ENCODE measurements around the gene OGT. TPM values are rescaled to one million over a fixed set of nuclear protein-coding genes. Genes with fewer than 3 reads are reported as not detected.
A peak's percentile ranks its signal among the peaks of the same experiment; 100 is the strongest.

OGT gene
- total RNA-seq (2013; cell fraction: nucleolus; rRNA removed): 1,605 and 1,665 TPM in 2 replicates
- 111 and 121 TPM in 2 replicates for total RNA-seq (2014; rRNA removed)
- 103 and 109 TPM in 2 replicates for total RNA-seq (2014; rRNA removed; fragmentation: Illumina TruSeq; extraction: Trizol)
- total RNA-seq (2021): 150 and 163 TPM in 2 replicates
- polyA plus RNA-seq (2011; ENCODE audit: low read depth): 105 TPM
- polyA plus RNA-seq (2011; rRNA removed): 638 and 671 TPM in 2 replicates
- 393 and 417 TPM in 2 replicates for polyA plus RNA-seq (2011; cell fraction: cytosol; rRNA removed)
- 2,850 and 3,821 TPM in 2 replicates for polyA plus RNA-seq (2011; cell fraction: nucleus; rRNA removed)
- 117 and 123 TPM in 2 replicates for polyA plus RNA-seq (2012)
- 142 and 188 TPM in 2 replicates for polyA plus RNA-seq (2014; fragmentation: Illumina TruSeq; extraction: Trizol)
- polyA plus RNA-seq (2014; fragmentation: Nextera tagmentation; extraction: Ambion mirVana): 10 to 100 TPM; 38.2 to 43.8 TPM
- 176 and 192 TPM in 2 replicates for polyA plus RNA-seq (2014; rRNA removed)
- polyA plus RNA-seq (2016; fragmentation: Nextera tagmentation; extraction: Ambion mirVana): 10 to 100 TPM; 45.0 to 50.2 TPM
- polyA minus RNA-seq (2011; rRNA and poly(A)+ RNA removed): 422 and 572 TPM in 2 replicates
- 94.5 and 106 TPM in 2 replicates for polyA minus RNA-seq (2011; cell fraction: cytosol; rRNA and poly(A)+ RNA removed)
- polyA minus RNA-seq (2011; cell fraction: nucleus; rRNA and poly(A)+ RNA removed): 476 and 579 TPM in 2 replicates
- percentile 96 among the genes with signal in this experiment for Bru-seq, nascent RNA
- BruChase-seq, experiment 1, labeled RNA remaining after a 6-hour chase: percentile 99 among the genes with signal in this experiment
- percentile 99 among the genes with signal in this experiment for BruChase-seq, experiment 2, labeled RNA remaining after a 2-hour chase
- long read RNA-seq, experiment 1, full-length matches to known transcripts: 2 of 8 reads
- long read RNA-seq, experiment 1, partial matches to known transcripts: 3 of 8 reads
- long read RNA-seq, experiment 1, other reads (novel, unspliced or antisense): 3 of 8 reads
- long read RNA-seq, experiment 2, full-length matches to known transcripts: 16 of 90 reads
- long read RNA-seq, experiment 2, partial matches to known transcripts: 68 of 90 reads
- long read RNA-seq, experiment 2, other reads (novel, unspliced or antisense): 6 of 90 reads

GRCh38 chrX:71532753-71533425 is at the start of gene OGT:
Gene OGT (plus strand): TSS chrX:71533104. CDS start chrX:71533300, 196 bp downstream.
- BruUV-seq (replicated peaks): no TSS peak
- Histone ChIP-seq H3K4me3 (peak within 1 kb of the TSS; percentile 71), H3K9me3 (replicated peaks; ENCODE audit: control insufficient read depth, insufficient read depth, low read length) (no peaks in the 10 kb centered on the region; the same call in 2 of the 3 replicates), H3K4me2 (ENCODE audit: control insufficient read depth, insufficient read depth) (peak within 1 kb of the TSS; percentile 75), H3K27ac (ENCODE audit: control insufficient read depth, insufficient read depth) (peak within 1 kb of the TSS; percentile 83), H3K4me1 (ENCODE audit: control insufficient read depth, insufficient read depth, low read length) (0 out of 2 replicates have a peak, but pooled peaks cover 3% of the 10 kb centered on the region), H3K27me3 (replicated peaks in 1 of 2; ENCODE audit: control insufficient read depth in 2 of 2, insufficient read depth in 2 of 2, low read length in 1 of 2) (no peaks in the 10 kb centered on the region), H4K20me1 (ENCODE audit: control insufficient read depth, insufficient read depth) (peaks cover 2% of the 10 kb centered on the region; the same call in 1 of the 2 replicates), H2AFZ (ENCODE audit: control insufficient read depth, low read depth, low read length) (peak within 1 kb of the TSS; percentile 64), H3K9ac (ENCODE audit: control insufficient read depth, insufficient read depth, low read length) (peak within 1 kb of the TSS; percentile 87), H3K36me3 (ENCODE audit: control insufficient read depth in 2 of 2, insufficient read depth in 2 of 2, low read length in 1 of 2) (no peaks in the 10 kb centered on the region), H3K79me2 (ENCODE audit: control insufficient read depth, insufficient read depth, low read length) (peaks cover 49% of the 10 kb centered on the region)
- 26% methylated on average over 47 of the region's 47 CpGs for WGBS (ENCODE audit: insufficient coverage, insufficient replicate concordance, low lambda C conversion rate, missing lambda C conversion rate)
- no peak for FAIRE-seq
- RAD21 ChIA-PET (ENCODE audit: unreplicated experiment): interaction anchor here (1.0 to 2.9 kb wide), 7 partner anchors 19 to 249 kb away, joined by 4 to 10 read pairs (median 6); partner anchors contain the start of genes NONO and TAF1
- CTCF ChIA-PET: interaction anchor here (1.0 to 2.3 kb wide), 8 partner anchors 18 to 278 kb away, joined by 3 to 7 read pairs (median 5); no protein-coding TSS in a partner anchor
- in situ Hi-C loops (cut with MboI) (loop anchor here (10.0 kb wide), 1 partner anchor 338 kb away; no protein-coding TSS in a partner anchor), intact Hi-C loops (cut with micrococcal nuclease; ENCODE audit: unreplicated experiment) (loop anchor here (1.0 to 5.0 kb wide), 2 partner anchors 19 to 166 kb away; partner anchors contain the start of gene TAF1)
- peak; percentile 86 for ATAC-seq
- SMC1A ChIA-PET (ENCODE audit: uncharacterized antibody, unreplicated experiment): interaction anchor here (0.7 to 7.2 kb wide), 13 partner anchors 10 to 167 kb away, joined by 3 to 51 read pairs (median 5); partner anchors contain the start of genes CXCR3 and TAF1
- peak; percentile 79 for DNase-seq (ENCODE audit: low read depth, low spot score)
- POLR2A ChIA-PET: interaction anchor here (0.6 to 2.3 kb wide), 9 partner anchors 9 to 89 kb away, joined by 3 to 10 read pairs (median 4); no protein-coding TSS in a partner anchor
- peak; percentile 36; the same call in 1 of the 2 replicates for TF ChIP-seq EED (IDR thresholded peaks at IDR 0.05; ENCODE audit: low read depth)
- TF ChIP-seq USF1 (IDR thresholded peaks at IDR 0.05; ENCODE audit: borderline replicate concordance, extremely low read length, insufficient read depth, low read depth, low read length): no peak
- TF ChIP-seq ZNF217 (IDR thresholded peaks at IDR 0.05): no peak
- no peak; the same call in 1 of the 2 replicates for TF ChIP-seq ZNF384 (IDR thresholded peaks at IDR 0.05; ENCODE audit: borderline replicate concordance, low read depth, low read length)
- TF ChIP-seq POLR2AphosphoS2 (IDR thresholded peaks at IDR 0.05; ENCODE audit: low read depth, low read length): peak; percentile 87; the same call in 1 of the 2 replicates
- TF ChIP-seq CEBPB (IDR thresholded peaks at IDR 0.05; ENCODE audit: borderline replicate concordance in 1 of 2, low read depth in 2 of 2, low read length in 2 of 2): no peak
- no peak for TF ChIP-seq EZH2 (IDR thresholded peaks at IDR 0.05; ENCODE audit: borderline replicate concordance, control insufficient read depth, low read depth, low read length)
- 0 out of 2 replicates have a peak, but pooled peaks have one; percentile 59 for TF ChIP-seq MEF2A (IDR thresholded peaks at IDR 0.05; ENCODE audit: insufficient read depth, low read depth, low read length)
- TF ChIP-seq CTCF (IDR thresholded peaks at IDR 0.05 in 2 of 3, conservative IDR thresholded peaks at IDR 0.05 in 1 of 3; ENCODE audit: control insufficient read depth in 2 of 3, extremely low read depth in 1 of 3, insufficient read depth in 1 of 3, low read depth in 3 of 3, low read length in 3 of 3): no peak
- TF ChIP-seq ZNF622 (IDR thresholded peaks at IDR 0.05): no peak
- TF ChIP-seq SIX5 (IDR thresholded peaks at IDR 0.05; ENCODE audit: low read depth, low read length, severe bottlenecking): no peak
- peak; percentile 63 to 66; a peak in 3 of 4 replicates for TF ChIP-seq BHLHE40 (IDR thresholded peaks at IDR 0.05; ENCODE audit: borderline replicate concordance in 1 of 2, low read depth in 2 of 2, low read length in 1 of 2)
- TF ChIP-seq ZNF24 (IDR thresholded peaks at IDR 0.05): 0 out of 2 replicates have a peak, but pooled peaks have one; percentile 54
- peak; percentile 83 for TF ChIP-seq NBN (IDR thresholded peaks at IDR 0.05)

Data from GM12878 (cell line).